C4-2B (cell line): Measurements from ENCODE around the gene CMIP.

Source experiments
- ZFX ChIP-seq: fragments of 450-650 bp; IDR thresholded peaks from 2 replicates; pipeline ENCODE4 v1.6.1; 2017
- TF ChIP-seq, protein P1 (sequence below): fragments of 450-650 bp; conservative IDR thresholded peaks from 2 replicates; pipeline ENCODE4 v1.5.1; 2017; ENCODE audit warnings: mild to moderate bottlenecking

DNA sequence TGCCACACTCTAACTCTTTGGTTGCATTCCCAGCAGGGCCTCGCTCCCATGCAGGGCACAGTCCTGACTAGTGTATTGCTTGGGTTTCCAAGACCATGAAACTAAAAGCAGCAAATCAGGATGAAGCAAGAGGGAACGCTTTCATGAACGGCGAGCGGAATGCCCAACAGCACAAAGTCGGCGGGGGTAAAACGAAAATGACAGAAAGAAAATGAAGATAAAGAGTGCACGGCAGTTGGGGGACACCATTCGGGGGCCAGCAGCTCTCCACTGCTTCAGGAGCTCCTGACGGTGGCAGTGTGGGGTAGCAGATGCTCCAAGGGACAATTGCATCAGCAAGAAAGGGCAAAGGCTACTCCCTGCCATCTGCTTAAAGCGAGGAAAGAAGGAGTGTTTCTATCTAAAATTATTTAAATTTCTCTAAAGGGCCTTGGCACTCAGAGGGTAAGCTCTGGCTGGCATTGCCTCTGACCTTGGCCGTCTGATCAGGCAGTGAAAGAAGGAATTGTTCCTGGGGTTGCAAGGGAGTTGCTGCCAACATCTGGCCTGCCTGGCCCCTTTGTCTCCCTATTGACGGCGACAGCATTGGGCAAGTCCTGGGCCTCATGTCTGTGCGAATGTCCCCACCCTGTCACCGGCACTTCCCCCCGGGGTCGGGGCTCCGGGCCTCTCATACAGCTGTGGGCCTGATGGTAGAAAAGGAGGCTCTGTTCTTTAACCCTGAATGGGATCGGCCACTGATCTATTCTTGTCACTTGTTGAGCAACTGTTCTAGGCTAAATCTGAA is 138.2 kb downstream of the CMIP start:
- TF ChIP-seq, protein P1, sequence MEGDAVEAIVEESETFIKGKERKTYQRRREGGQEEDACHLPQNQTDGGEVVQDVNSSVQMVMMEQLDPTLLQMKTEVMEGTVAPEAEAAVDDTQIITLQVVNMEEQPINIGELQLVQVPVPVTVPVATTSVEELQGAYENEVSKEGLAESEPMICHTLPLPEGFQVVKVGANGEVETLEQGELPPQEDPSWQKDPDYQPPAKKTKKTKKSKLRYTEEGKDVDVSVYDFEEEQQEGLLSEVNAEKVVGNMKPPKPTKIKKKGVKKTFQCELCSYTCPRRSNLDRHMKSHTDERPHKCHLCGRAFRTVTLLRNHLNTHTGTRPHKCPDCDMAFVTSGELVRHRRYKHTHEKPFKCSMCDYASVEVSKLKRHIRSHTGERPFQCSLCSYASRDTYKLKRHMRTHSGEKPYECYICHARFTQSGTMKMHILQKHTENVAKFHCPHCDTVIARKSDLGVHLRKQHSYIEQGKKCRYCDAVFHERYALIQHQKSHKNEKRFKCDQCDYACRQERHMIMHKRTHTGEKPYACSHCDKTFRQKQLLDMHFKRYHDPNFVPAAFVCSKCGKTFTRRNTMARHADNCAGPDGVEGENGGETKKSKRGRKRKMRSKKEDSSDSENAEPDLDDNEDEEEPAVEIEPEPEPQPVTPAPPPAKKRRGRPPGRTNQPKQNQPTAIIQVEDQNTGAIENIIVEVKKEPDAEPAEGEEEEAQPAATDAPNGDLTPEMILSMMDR, result no peak
- TF ChIP-seq ZFX, result no peak
